Muscle layer of duodenum (tissue), 2 donors: ENCODE results near the gene AOX1.

ENCODE experiments used
- H3K27ac ChIP-seq: one replicate; pipeline ENCODE4 v1.7.0; 2013; ENCODE audit warnings: mild to moderate bottlenecking, low read length
- H3K27me3 ChIP-seq: one replicate; pipeline ENCODE4 v1.7.0; 2013; ENCODE audit warnings: low read depth, mild to moderate bottlenecking, control low read depth, low read length
- H3K36me3 ChIP-seq, 2 donors: one replicate each; pipeline ENCODE4 v1.7.0; 2013; ENCODE audit warnings: low read length in 2 of 2, control low read depth in 1 of 2, mild to moderate bottlenecking in 1 of 2; ENCODE audit not compliant: insufficient read depth in 2 of 2, control insufficient read depth in 1 of 2
- H3K4me1 ChIP-seq, 2 donors: one replicate each; pipeline ENCODE4 v1.7.0; 2013; ENCODE audit warnings: low read length in 2 of 2, mild to moderate bottlenecking in 2 of 2, control low read depth in 1 of 2, moderate library complexity in 1 of 2; ENCODE audit not compliant: insufficient read depth in 2 of 2, control insufficient read depth in 1 of 2
- H3K4me3 ChIP-seq, 2 donors: one replicate each; pipeline ENCODE4 v1.7.0; 2013; ENCODE audit warnings: low read length in 2 of 2, low read depth in 1 of 2, mild to moderate bottlenecking in 1 of 2
- H3K9me3 ChIP-seq, 2 donors: one replicate each; pipeline ENCODE4 v1.7.0; 2013; ENCODE audit warnings: low read length in 2 of 2, control low read depth in 1 of 2, mild to moderate bottlenecking in 1 of 2; ENCODE audit not compliant: control insufficient read depth in 1 of 2
- donor health status: healthy.

Gene AOX1

GRCh38 chr2:200587007-200587616 lies 1.3 kb downstream of the AOX1 start:
- H3K36me3 ChIP-seq: no peaks in the 10 kb centered on the region
- H3K4me3 ChIP-seq: peak overlapping the region in 1 of 2 donors; percentile 77
- no peaks in the 10 kb centered on the region for H3K9me3 ChIP-seq
- no peaks in the 10 kb centered on the region for H3K27me3 ChIP-seq
- no peaks in the 10 kb centered on the region for H3K4me1 ChIP-seq
- no peak overlapping the region for H3K27ac ChIP-seq

- H3K27ac ChIP-seq: no peak overlapping the region
- H3K4me1 ChIP-seq: no peaks in the 10 kb centered on the region
- no peaks in the 10 kb centered on the region for H3K36me3 ChIP-seq
- no peak overlapping the region for H3K4me3 ChIP-seq
- no peaks in the 10 kb centered on the region for H3K9me3 ChIP-seq
- H3K27me3 ChIP-seq: no peaks in the 10 kb centered on the region
These were observed 2.4 kb downstream of the AOX1 start for GRCh38 chr2:200588076-200588678.

- H3K27ac ChIP-seq: no peak overlapping the region
These were observed 4.3 kb downstream of the AOX1 start for GRCh38 chr2:200590090-200590489.

GRCh38 chr2:200591308-200591707 lies 5.5 kb downstream of the AOX1 start:
- Histone ChIP-seq H3K27ac (no peak overlapping the region), H3K4me1 (no peaks in the 10 kb centered on the region), H3K4me3 (no peak overlapping the region), H3K36me3 (peaks cover 0 to 8% of the 10 kb centered on the region in 2 donors), H3K27me3 (no peaks in the 10 kb centered on the region), H3K9me3 (no peaks in the 10 kb centered on the region)

More at GRCh38 chr2:200590090-200590489, 4.3 kb downstream of the AOX1 start:
- Histone ChIP-seq H3K36me3 (no peaks in the 10 kb centered on the region), H3K4me3 (no peak overlapping the region), H3K9me3 (no peaks in the 10 kb centered on the region), H3K27me3 (no peaks in the 10 kb centered on the region), H3K4me1 (no peaks in the 10 kb centered on the region)

GRCh38 chr2:200592406-200593075 lies 6.7 kb downstream of the AOX1 start:
- Histone ChIP-seq H3K27ac (no peak overlapping the region), H3K27me3 (no peaks in the 10 kb centered on the region), H3K4me3 (no peak overlapping the region), H3K4me1 (no peaks in the 10 kb centered on the region), H3K36me3 (peaks cover 0 to 13% of the 10 kb centered on the region in 2 donors), H3K9me3 (no peaks in the 10 kb centered on the region)

- Histone ChIP-seq H3K4me1 (no peaks in the 10 kb centered on the region), H3K4me3 (no peak overlapping the region), H3K9me3 (no peaks in the 10 kb centered on the region), H3K27me3 (no peaks in the 10 kb centered on the region), H3K36me3 (peaks cover 0 to 13% of the 10 kb centered on the region in 2 donors), H3K27ac (no peak overlapping the region)
These were observed 8.1 kb downstream of the AOX1 start for GRCh38 chr2:200593905-200594304.

- Histone ChIP-seq H3K27me3 (no peaks in the 10 kb centered on the region), H3K9me3 (no peaks in the 10 kb centered on the region), H3K36me3 (peaks cover 0 to 13% of the 10 kb centered on the region in 2 donors), H3K4me3 (no peak overlapping the region), H3K4me1 (no peaks in the 10 kb centered on the region), H3K27ac (no peak overlapping the region)
These were observed 10.1 kb downstream of the AOX1 start for GRCh38 chr2:200595913-200596312.

GRCh38 chr2:200596774-200597570 lies 11.2 kb downstream of the AOX1 start:
- Histone ChIP-seq H3K4me1 (no peaks in the 10 kb centered on the region), H3K4me3 (no peak overlapping the region)

GRCh38 chr2:200599206-200599605 lies 13.4 kb downstream of the AOX1 start:
- Histone ChIP-seq H3K4me3 (no peak overlapping the region), H3K9me3 (no peaks in the 10 kb centered on the region), H3K27me3 (no peaks in the 10 kb centered on the region), H3K36me3 (peaks cover 0 to 13% of the 10 kb centered on the region in 2 donors), H3K4me1 (no peaks in the 10 kb centered on the region), H3K27ac (no peak overlapping the region)

More at GRCh38 chr2:200596774-200597570, 11.2 kb downstream of the AOX1 start:
- Histone ChIP-seq H3K27me3 (no peaks in the 10 kb centered on the region), H3K27ac (no peak overlapping the region), H3K9me3 (no peaks in the 10 kb centered on the region), H3K36me3 (peaks cover 0 to 13% of the 10 kb centered on the region in 2 donors)

GRCh38 chr2:200600549-200601225 lies 14.9 kb downstream of the AOX1 start:
- Histone ChIP-seq H3K27me3 (no peaks in the 10 kb centered on the region), H3K4me3 (no peak overlapping the region), H3K4me1 (no peaks in the 10 kb centered on the region), H3K9me3 (no peaks in the 10 kb centered on the region), H3K27ac (no peak overlapping the region), H3K36me3 (peaks cover 0 to 8% of the 10 kb centered on the region in 2 donors)

GRCh38 chr2:200602584-200602983 lies 16.8 kb downstream of the AOX1 start:
- H3K27ac ChIP-seq: no peak overlapping the region
- no peak overlapping the region for H3K4me3 ChIP-seq
- no peaks in the 10 kb centered on the region for H3K36me3 ChIP-seq
- no peaks in the 10 kb centered on the region for H3K27me3 ChIP-seq
- no peaks in the 10 kb centered on the region for H3K4me1 ChIP-seq
- no peaks in the 10 kb centered on the region for H3K9me3 ChIP-seq
